ENCODE data around the gene LASP1. TPM values are rescaled to one million over a fixed set of nuclear protein-coding genes. Genes with fewer than 3 reads are reported as not detected.

LASP1 gene
- total RNA-seq, 4 donors from 2014 or later: 10.7 to 24.1 (median 20.5) TPM

- DNase-seq (no peak), ATAC-seq (no peak)
- intact Hi-C loops (cut with DNase I; ENCODE audit: low total_unique reads) (no loop called here), in situ Hi-C loops (cut with MboI; ENCODE audit: low sequenced_read_pairs in 4 of 4) (loop anchor here in 1 of 4 donors (25.0 kb wide), 1 partner anchor 290 kb away; the partner anchor contains the start of genes ARL5C and PLXDC1)
- no peak for TF ChIP-seq CTCF (IDR thresholded peaks at IDR 0.05 in 4 of 5, conservative IDR thresholded peaks at IDR 0.05 in 1 of 5)
- no peak for TF ChIP-seq POLR2A (IDR thresholded peaks at IDR 0.05)
- Histone ChIP-seq H3K4me1 (peaks cover 22 to 38% of the 10 kb centered on the region in 2 donors), H3K27me3 (no peaks in the 10 kb centered on the region), H3K36me3 (no peaks in the 10 kb centered on the region), H3K27ac (peak overlapping the region; percentile 87 to 92 (median 90)), H3K9me3 (no peaks in the 10 kb centered on the region), H3K4me3 (peak overlapping the region; percentile 70 to 99 (median 87))
Measured at GRCh38 chr17:38872027-38872511, 2.2 kb downstream of the LASP1 start.

- DNase-seq: no peak
- Histone ChIP-seq H3K36me3 (no peaks in the 10 kb centered on the region), H3K9me3 (no peaks in the 10 kb centered on the region), H3K4me1 (peaks cover 22 to 38% of the 10 kb centered on the region in 2 donors), H3K4me3 (peak overlapping the region in 1 of 4 donors; percentile 87), H3K27me3 (no peaks in the 10 kb centered on the region), H3K27ac (peak overlapping the region; percentile 87 to 92 (median 90))
- intact Hi-C loops (cut with DNase I; ENCODE audit: low total_unique reads) (no loop called here), in situ Hi-C loops (cut with MboI; ENCODE audit: low sequenced_read_pairs in 4 of 4) (loop anchor here in 1 of 4 donors (25.0 kb wide), 1 partner anchor 289 kb away; the partner anchor contains the start of genes ARL5C and PLXDC1)
- no peak for ATAC-seq
- no peak for TF ChIP-seq POLR2A (IDR thresholded peaks at IDR 0.05)
- TF ChIP-seq CTCF (IDR thresholded peaks at IDR 0.05 in 4 of 5, conservative IDR thresholded peaks at IDR 0.05 in 1 of 5): no peak
Measured at GRCh38 chr17:38872671-38873385, 3.0 kb downstream of the LASP1 start.

GRCh38 chr17:38873640-38874380, 4.0 kb downstream of the LASP1 start:
- intact Hi-C loops (cut with DNase I; ENCODE audit: low total_unique reads): no loop called here
- no peak for ATAC-seq
- peak overlapping the region in 1 of 4 donors; percentile 16 for H3K4me3 ChIP-seq

More at GRCh38 chr17:38873640-38874380, 4.0 kb downstream of the LASP1 start:
- Histone ChIP-seq H3K4me1 (peaks cover 22 to 38% of the 10 kb centered on the region in 2 donors), H3K27ac (peak overlapping the region; percentile 26 to 91 (median 72)), H3K9me3 (no peaks in the 10 kb centered on the region), H3K36me3 (no peaks in the 10 kb centered on the region), H3K27me3 (no peaks in the 10 kb centered on the region)
- no peak for TF ChIP-seq CTCF (IDR thresholded peaks at IDR 0.05 in 4 of 5, conservative IDR thresholded peaks at IDR 0.05 in 1 of 5)
- DNase-seq: no peak
- in situ Hi-C loops (cut with MboI; ENCODE audit: low sequenced_read_pairs in 4 of 4): loop anchor here in 1 of 4 donors (25.0 kb wide), 1 partner anchor 288 kb away; the partner anchor contains the start of genes ARL5C and PLXDC1
